Measurements from ENCODE around the gene ARID3B. TPM values are rescaled to one million over a fixed set of nuclear protein-coding genes. Genes with fewer than 3 reads are reported as not detected.

ARID3B gene
- total RNA-seq, 1 experiment from 2014 or later: 36.1 TPM

- H3K4me1 ChIP-seq: no peaks in the 10 kb centered on the region
- H3K4me3 ChIP-seq (ENCODE audit: low read depth, low read length): no peak overlapping the region
- Mint-ChIP-seq H3K4me3 (ENCODE audit: unreplicated experiment) (no peak overlapping the region), H3K27ac (ENCODE audit: unreplicated experiment) (no peak overlapping the region), H3K4me1 (ENCODE audit: low read depth, unreplicated experiment) (no peaks in the 10 kb centered on the region), H3K9me3 (ENCODE audit: unreplicated experiment) (no peaks in the 10 kb centered on the region), H3K27me3 (ENCODE audit: insufficient read depth, unreplicated experiment) (peaks cover 3% of the 10 kb centered on the region), H3K36me3 (ENCODE audit: insufficient read depth, unreplicated experiment) (no peaks in the 10 kb centered on the region)
- no peak for DNase-seq
- no peaks in the 10 kb centered on the region for H3K9me3 ChIP-seq
- CTCF ChIA-PET: no interaction called here
- no peaks in the 10 kb centered on the region for H3K27me3 ChIP-seq (replicated peaks; ENCODE audit: control insufficient read depth, insufficient read depth, low read length)
- intact Hi-C loops (cut with micrococcal nuclease; ENCODE audit: unreplicated experiment): loop anchor here (5.0 kb wide), 1 partner anchor 68 kb away; the partner anchor contains the start of gene ARID3B
- no peaks in the 10 kb centered on the region for H3K36me3 ChIP-seq (ENCODE audit: control insufficient read depth, insufficient read depth, low read length)
- no peak for TF ChIP-seq CTCF (IDR thresholded peaks at IDR 0.05; ENCODE audit: insufficient read depth in 1 of 2, low read depth in 1 of 2, low read length in 1 of 2, severe bottlenecking in 1 of 2, unreplicated experiment in 1 of 2)
- no TSS peak for BruUV-seq (replicated peaks)
- POLR2A ChIA-PET: no interaction called here
Measured at GRCh38 chr15:74609938-74610301, 68.9 kb downstream of the ARID3B start.

GRCh38 chr15:74610302-74610951 lies 69.4 kb downstream of the ARID3B start:
- TF ChIP-seq CTCF (IDR thresholded peaks at IDR 0.05; ENCODE audit: insufficient read depth in 1 of 2, low read depth in 1 of 2, low read length in 1 of 2, severe bottlenecking in 1 of 2, unreplicated experiment in 1 of 2): no peak
- peaks cover 3% of the 10 kb centered on the region for H3K27me3 Mint-ChIP-seq (ENCODE audit: insufficient read depth, unreplicated experiment)
- H3K27me3 ChIP-seq (replicated peaks; ENCODE audit: control insufficient read depth, insufficient read depth, low read length): no peaks in the 10 kb centered on the region
- H3K4me3 Mint-ChIP-seq (ENCODE audit: unreplicated experiment): no peak overlapping the region
- no peaks in the 10 kb centered on the region for H3K4me1 ChIP-seq
- H3K27ac Mint-ChIP-seq (ENCODE audit: unreplicated experiment): no peak overlapping the region
- no peaks in the 10 kb centered on the region for H3K4me1 Mint-ChIP-seq (ENCODE audit: low read depth, unreplicated experiment)
- BruUV-seq (replicated peaks): no TSS peak
- ChIA-PET CTCF (no interaction called here), POLR2A (no interaction called here)
- no peaks in the 10 kb centered on the region for H3K9me3 ChIP-seq
- DNase-seq: no peak
- H3K4me3 ChIP-seq (ENCODE audit: low read depth, low read length): no peak overlapping the region
- H3K36me3 ChIP-seq (ENCODE audit: control insufficient read depth, insufficient read depth, low read length): no peaks in the 10 kb centered on the region
- no peaks in the 10 kb centered on the region for H3K9me3 Mint-ChIP-seq (ENCODE audit: unreplicated experiment)
- intact Hi-C loops (cut with micrococcal nuclease; ENCODE audit: unreplicated experiment): loop anchor here (5.0 kb wide), 1 partner anchor 68 kb away; the partner anchor contains the start of gene ARID3B
- peaks cover under 1% of the 10 kb centered on the region for H3K36me3 Mint-ChIP-seq (ENCODE audit: insufficient read depth, unreplicated experiment)

- H3K36me3 ChIP-seq (ENCODE audit: control insufficient read depth, insufficient read depth, low read length): no peaks in the 10 kb centered on the region
- CTCF ChIA-PET: no interaction called here
- no peaks in the 10 kb centered on the region for H3K9me3 ChIP-seq
- DNase-seq: no peak
- BruUV-seq (replicated peaks): no TSS peak
- intact Hi-C loops (cut with micrococcal nuclease; ENCODE audit: unreplicated experiment): loop anchor here (5.0 kb wide), 1 partner anchor 69 kb away; the partner anchor contains the start of gene ARID3B
- no peak overlapping the region for H3K4me3 ChIP-seq (ENCODE audit: low read depth, low read length)
- Mint-ChIP-seq H3K36me3 (ENCODE audit: insufficient read depth, unreplicated experiment) (peaks cover 10% of the 10 kb centered on the region), H3K9me3 (ENCODE audit: unreplicated experiment) (no peaks in the 10 kb centered on the region), H3K4me3 (ENCODE audit: unreplicated experiment) (no peak overlapping the region), H3K27ac (ENCODE audit: unreplicated experiment) (no peak overlapping the region), H3K4me1 (ENCODE audit: low read depth, unreplicated experiment) (no peaks in the 10 kb centered on the region), H3K27me3 (ENCODE audit: insufficient read depth, unreplicated experiment) (peaks cover 3% of the 10 kb centered on the region)
- H3K27me3 ChIP-seq (replicated peaks; ENCODE audit: control insufficient read depth, insufficient read depth, low read length): no peaks in the 10 kb centered on the region
- no peaks in the 10 kb centered on the region for H3K4me1 ChIP-seq
- POLR2A ChIA-PET: no interaction called here
- TF ChIP-seq CTCF (IDR thresholded peaks at IDR 0.05; ENCODE audit: insufficient read depth in 1 of 2, low read depth in 1 of 2, low read length in 1 of 2, severe bottlenecking in 1 of 2, unreplicated experiment in 1 of 2): no peak
Measured at GRCh38 chr15:74611341-74611740, 70.3 kb downstream of the ARID3B start.

All from Caco-2 (cell line).